NB4 (cell line): ENCODE data around the gene MTHFS.
"Not testable (repeated sequence)": the region's sequence is repeated elsewhere in the genome, so short reads cannot be mapped to it uniquely, and the experiment has no call there.

Experiments used
- DNase-seq: peaks from one replicate; pipeline ENCODE4 v3.0.0; 2010; ENCODE audit warnings: low read depth
- H3K4me3 ChIP-seq: one replicate; pipeline ENCODE4 v1.5.1; 2011; ENCODE audit warnings: mild to moderate bottlenecking, low read depth, low read length, moderate library complexity
- CTCF ChIP-seq: IDR thresholded peaks from one replicate; pipeline ENCODE4 v1.5.1; 2012; ENCODE audit warnings: low read depth, low read length
- MAX ChIP-seq: IDR thresholded peaks from 2 replicates; pipeline ENCODE4 v1.6.1; 2011; ENCODE audit warnings: low read depth, low read length
- MYC ChIP-seq: IDR thresholded peaks from 2 replicates; pipeline ENCODE4 v1.6.1; 2011; ENCODE audit warnings: low read depth, low read length
- POLR2A ChIP-seq: IDR thresholded peaks from 2 replicates; pipeline ENCODE4 v1.6.1; 2011; ENCODE audit warnings: mild to moderate bottlenecking; ENCODE audit not compliant: insufficient read length; ENCODE audit errors: extremely low read depth

Gene MTHFS

GRCh38 chr15:79933231-79933630 lies 36.4 kb upstream of the MTHFS start:
- DNase-seq: no peak
- H3K4me3 ChIP-seq: no peak overlapping the region
- TF ChIP-seq POLR2A: no peak
- no peak for TF ChIP-seq MYC
- TF ChIP-seq CTCF: no peak
- TF ChIP-seq MAX: no peak

GRCh38 chr15:79932447-79932846 lies 35.6 kb upstream of the MTHFS start:
- TF ChIP-seq POLR2A (no peak), MYC (no peak), CTCF (no peak), MAX (no peak)
- H3K4me3 ChIP-seq: no peak overlapping the region
- no peak for DNase-seq

- no peak for TF ChIP-seq CTCF
- TF ChIP-seq MAX: no peak
- no peak for TF ChIP-seq MYC
- TF ChIP-seq POLR2A: no peak
- H3K4me3 ChIP-seq: no peak overlapping the region
- DNase-seq: no peak
Observed at GRCh38 chr15:79930516-79930915, 33.7 kb upstream of the MTHFS start.

- no peak for DNase-seq
- no peak overlapping the region for H3K4me3 ChIP-seq
- TF ChIP-seq MYC: no peak
- TF ChIP-seq CTCF: no peak
- TF ChIP-seq POLR2A: no peak
- TF ChIP-seq MAX: no peak
Observed at GRCh38 chr15:79929412-79929811, 32.6 kb upstream of the MTHFS start.

GRCh38 chr15:79926116-79926515 lies 29.3 kb upstream of the MTHFS start:
- not testable (repeated sequence) for H3K4me3 ChIP-seq

GRCh38 chr15:79924379-79924778 lies 27.6 kb upstream of the MTHFS start:
- peak overlapping the region; percentile 88 for H3K4me3 ChIP-seq
- DNase-seq: no peak
- no peak for TF ChIP-seq CTCF
- no peak for TF ChIP-seq MYC
- no peak for TF ChIP-seq MAX
- no peak for TF ChIP-seq POLR2A

More at GRCh38 chr15:79926116-79926515, 29.3 kb upstream of the MTHFS start:
- not testable (repeated sequence) for DNase-seq
